HG03558 (cell line): ENCODE results near the gene HSH2D.
"Not testable (repeated sequence)": the region's sequence is repeated elsewhere in the genome, so short reads cannot be mapped to it uniquely, and the experiment has no call there.

ENCODE experiments used
- ATAC-seq: cut with Tn5 transposase; IDR thresholded peaks from one replicate; pipeline ENCODE4 v1.9.1; 2021; ENCODE audit warnings: moderate number of reproducible peaks; ENCODE audit not compliant: unreplicated experiment; ENCODE audit errors: extremely low read depth

HSH2D gene

DNA sequence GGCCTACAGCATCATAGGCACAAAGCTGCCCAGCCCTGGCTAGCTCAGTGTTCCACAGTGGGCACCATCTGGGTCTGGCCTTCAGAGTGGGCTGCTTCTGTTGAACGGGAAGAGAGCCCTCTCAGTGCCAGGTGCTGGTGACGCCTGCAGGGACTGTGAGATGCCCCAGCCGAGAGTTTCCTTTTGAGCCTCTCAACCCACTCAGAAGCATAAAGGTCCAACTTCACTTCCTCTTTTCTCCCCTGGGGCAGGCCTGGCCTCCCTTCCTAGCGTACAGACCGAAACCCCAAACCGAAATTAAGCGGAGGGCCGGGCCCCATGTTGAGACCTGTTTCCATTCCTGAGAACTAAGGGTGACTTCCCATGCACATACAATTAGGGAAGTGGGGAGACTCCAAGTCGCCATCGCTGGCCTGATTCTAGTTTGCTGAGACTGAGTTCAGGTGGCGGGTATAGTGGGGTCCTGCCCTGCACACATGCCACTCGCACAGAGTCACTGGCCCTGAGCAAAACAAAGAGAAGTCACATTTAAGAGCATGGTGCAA is 24.9 kb upstream of the HSH2D start:
- ATAC-seq = peak; percentile 52

DNA sequence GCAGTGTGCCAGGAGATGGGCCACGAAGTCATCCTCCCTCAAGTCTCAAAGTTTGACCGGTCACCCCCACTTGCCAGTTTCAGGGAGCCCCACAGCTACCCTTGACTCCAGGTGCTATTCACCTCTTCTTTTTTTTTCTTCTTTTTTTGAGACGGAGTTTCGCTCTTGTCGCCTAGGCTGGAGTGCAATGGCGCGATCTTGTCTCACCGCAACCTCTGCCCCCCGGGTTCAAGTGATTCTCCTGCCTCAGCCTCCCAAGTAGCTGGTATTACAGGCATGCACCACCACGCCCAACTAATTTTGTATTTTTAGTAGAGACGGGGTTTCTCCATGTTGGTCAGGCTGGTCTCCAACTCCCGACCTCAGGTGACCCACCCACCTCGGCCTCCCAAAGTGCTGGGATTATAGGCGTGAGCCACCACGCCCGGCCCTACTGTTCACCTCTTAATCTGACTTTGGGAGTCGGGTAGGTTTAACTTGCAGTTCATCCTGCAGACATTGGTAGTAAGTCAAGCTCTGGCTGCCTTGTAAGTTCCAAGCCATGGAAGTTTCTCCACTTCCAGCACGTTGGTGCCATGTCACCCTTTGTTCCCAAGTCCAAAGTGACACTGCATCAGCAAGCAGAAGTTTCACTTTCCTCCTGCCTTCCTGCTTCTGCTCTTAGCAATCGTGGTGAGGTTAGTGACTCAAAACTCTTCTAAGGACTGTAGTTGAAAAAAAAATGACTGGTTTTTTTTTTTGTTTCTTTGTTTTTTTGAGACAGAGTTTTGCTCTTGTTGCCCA is 24.2 kb upstream of the HSH2D start:
- ATAC-seq = not testable (repeated sequence)

DNA sequence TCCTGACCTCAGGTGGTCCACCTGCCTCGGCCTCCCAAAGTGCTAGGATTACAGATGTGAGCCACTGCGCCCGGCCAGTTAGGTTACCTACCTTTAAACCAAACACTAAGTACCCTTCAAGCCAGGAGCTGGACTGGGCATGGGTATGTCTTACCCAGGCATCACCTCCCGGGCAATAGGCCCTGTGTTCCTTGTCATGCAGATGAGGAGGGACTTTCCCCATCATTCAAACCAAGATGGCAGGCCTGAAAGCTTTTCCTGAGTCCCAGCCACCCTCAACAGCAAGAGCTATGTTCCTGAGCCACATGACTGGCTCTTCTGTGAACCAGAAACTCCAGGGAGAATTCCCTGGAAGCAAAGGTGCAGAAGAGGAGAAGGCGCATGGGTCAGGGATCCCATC is 22.3 kb upstream of the HSH2D start:
- ATAC-seq = no peak

DNA sequence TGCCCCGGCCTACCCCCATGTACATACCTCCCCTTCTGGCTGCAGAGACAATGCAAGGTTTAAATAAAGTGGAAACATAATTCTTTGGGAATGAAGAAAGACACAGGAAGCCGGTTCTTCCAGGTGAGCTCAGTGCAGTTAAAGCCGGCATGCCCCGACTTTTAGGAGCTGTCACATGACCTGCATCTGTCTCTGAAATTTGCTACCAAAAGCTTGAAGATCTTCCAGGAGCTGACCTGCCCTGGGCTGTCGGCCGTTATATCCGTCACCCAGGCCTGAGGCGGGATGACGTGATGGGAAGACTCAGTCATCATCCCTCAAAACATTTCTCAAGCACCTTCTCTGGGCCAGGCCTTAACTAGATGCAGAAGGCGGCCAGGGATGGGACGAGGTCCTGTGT is 21.5 kb upstream of the HSH2D start:
- ATAC-seq = no peak

DNA sequence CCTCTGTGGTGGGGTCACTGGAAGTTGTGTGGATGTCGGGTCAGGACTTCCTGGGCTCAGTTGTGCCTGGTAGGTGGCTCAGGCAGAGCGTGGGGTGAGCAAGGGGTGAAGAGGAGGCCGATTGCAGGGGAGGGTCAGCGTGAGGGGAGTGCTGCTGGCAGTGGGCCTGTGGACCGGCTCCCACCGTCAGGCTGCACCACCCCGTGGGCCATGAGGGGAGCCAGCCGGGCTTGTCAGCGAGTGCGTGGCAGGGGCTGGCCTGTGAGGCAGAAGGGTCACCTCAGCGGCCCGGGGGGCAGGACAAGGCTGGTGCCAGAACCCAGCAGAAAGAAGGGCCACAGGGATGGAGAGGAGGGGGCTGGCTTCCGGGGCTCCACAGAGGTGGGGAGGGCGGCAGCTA is 18.5 kb upstream of the HSH2D start:
- ATAC-seq = no peak

DNA sequence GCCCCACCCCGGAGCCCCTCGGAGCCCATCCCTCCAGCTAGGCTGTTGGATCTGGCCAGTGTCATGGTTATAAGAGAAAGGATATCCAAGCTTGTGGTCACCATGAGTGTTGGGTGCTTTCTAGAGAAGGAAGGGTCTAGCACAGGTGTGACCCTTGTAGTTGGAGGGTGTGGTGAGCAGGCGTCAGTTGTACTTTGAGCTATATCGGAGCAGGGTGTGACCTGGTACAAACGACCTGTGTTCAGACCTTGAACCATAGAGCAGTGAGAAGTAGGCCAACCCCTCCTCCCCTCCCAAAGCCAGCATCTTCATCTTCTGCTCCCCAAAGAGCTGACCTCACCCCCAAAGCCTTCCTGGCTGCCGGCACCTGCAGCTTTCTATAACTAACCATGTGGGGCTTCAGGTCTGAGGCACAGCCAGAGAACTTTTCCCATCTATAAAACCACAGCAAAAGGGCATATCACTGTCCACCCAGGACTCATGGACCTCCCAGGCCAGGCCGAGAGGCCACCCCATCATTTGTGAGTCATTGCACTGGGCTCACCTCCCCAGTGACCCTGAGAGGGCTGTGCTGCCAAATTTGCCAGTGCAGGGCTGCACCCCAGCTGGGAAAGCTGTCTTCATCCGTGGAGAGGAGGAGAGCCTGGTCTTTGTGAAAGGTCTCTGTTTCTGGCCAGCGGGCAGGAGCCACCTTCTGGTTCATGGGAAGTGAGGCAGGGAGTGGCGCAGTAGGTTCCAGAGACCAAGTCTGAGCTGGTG is 17.6 kb upstream of the HSH2D start:
- ATAC-seq = no peak

DNA sequence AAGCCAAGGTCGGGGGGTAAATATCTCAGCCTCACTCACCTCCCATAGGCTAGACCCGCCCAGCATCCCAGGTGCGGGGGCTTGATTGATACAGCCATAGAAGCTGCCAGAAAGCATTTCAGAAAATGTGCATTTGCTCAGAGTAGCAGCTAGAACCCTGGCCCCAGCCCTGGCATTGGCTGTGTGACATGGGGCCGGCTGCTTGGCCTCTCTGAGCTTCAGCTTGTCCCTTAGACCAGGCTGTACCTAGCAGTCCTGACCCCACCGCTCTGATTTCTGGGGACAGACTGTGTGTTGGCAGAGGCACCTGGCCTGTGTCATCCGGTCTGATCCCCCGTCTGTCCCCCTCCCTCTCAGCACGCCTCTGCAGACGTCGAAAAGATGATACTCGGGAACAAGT is 16.4 kb upstream of the HSH2D start:
- no peak for ATAC-seq

DNA sequence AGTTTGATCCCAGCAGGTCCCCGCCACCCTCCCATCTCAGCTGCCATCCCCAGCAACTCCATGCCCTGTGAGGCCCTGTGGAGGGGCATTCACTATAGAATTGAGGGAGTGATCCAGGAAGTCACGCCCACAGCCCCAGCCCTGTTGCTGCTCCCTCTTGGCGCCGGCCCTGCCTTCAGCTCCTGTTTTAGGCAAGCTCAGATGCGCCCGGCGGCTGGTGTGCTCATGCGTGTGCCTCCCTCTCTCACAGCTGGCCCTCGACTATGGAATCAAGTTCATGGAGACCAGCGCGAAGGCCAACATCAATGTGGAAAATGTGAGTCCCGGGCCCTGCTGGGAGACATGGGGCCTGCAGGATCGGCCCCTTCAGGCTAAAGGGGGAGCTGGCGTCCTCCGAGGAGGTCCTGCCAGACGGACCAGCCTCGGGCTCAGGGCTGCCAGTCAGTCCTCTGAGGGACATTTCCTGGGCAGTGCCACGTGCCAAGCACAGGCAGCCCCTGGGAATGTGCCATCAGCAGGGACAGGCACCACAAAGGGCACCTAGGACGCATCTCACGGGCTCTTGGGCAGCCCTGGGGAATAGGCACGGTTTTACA is 15.6 kb upstream of the HSH2D start:
- no peak for ATAC-seq

DNA sequence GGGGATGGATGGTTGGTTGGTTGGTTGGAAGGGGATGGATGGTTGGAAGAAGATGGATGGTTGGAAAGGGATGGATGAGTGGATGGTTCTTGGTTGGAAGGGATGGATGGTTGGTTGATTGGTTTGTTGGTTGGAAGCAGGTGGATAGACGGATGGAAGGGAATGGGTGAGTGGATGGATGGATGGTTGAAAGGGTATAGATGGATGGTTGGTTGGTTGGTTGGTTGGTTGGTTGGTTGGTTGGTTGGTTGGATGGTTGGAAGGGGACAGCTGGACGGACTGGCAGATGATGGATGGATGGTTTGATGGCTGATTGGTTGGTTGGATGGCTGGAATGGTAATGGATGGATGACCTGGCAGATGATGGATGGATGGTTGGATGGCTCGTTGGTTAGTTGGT is 11.8 kb upstream of the HSH2D start:
- ATAC-seq = no peak

DNA sequence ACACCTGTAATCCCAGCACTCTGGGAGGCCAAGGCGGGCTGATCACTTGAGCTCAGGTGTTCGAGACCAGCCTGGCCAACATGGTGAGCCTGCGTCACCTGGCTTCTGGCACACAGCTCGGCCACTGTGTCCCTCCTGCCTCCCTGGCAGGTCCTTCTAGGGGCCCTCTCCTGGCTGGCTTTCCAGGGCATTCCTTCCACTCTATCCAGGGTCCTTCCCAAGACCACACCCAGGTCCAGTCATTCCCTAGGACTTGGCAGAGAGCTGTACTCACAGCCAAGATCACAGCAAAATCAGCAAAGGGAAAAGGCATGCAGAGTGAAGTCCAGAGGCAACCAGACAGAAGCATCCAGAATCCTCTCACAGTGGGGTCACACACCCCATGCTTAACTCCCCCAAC is 9.7 kb upstream of the HSH2D start:
- no peak for ATAC-seq

DNA sequence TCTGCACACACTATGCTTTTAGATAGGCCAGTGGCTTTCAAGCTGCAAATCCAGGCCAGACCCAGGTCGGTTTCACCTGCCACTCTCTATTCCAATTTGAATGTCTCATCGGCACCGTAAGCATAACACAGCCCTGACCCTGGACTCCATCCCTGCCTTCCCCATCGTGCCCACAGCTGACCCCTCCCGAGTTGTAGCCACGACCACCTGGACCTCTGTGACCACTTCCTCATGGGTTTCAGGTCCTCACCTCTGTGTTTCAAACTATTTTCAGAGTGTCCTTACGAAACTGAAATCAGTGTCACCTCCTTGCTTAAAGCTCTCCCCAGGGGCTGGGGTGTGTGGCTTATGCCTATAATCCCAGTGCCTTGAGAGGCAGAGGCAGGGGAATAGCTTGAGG is 9.0 kb upstream of the HSH2D start:
- ATAC-seq = no peak

DNA sequence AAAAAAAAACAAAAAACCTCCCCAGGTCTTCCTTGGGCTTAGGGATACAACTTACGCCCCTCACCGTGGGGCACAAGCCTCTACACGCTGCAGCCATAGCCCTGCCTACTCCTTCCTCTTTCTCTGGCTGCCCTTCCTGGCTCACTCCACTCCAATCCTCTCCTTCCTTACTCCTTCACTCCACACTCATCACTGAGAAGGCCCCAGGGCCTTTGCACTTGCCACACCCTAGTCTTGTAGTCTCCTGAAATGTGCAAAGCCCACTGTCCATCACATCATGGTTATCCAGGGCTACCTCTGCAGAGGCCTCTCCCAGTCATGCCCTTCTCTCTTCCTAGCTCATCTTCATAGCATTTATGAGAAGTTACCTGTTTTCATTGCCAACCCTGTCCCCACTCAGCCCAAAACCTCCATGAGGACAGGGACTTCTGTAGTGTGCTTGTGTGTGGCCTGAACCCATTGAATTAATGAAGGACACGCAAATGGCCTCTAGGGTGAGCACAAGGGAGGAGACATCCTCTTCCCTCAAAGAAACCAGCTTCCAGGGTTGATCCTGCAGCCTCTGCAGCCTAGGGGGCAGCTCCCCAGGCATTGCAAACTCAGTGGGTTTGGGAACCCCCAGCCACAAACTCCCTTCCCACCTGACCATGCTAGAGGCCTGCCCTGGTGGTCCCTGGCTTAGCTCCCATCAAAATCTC is 7.9 kb upstream of the HSH2D start:
- no peak for ATAC-seq

DNA sequence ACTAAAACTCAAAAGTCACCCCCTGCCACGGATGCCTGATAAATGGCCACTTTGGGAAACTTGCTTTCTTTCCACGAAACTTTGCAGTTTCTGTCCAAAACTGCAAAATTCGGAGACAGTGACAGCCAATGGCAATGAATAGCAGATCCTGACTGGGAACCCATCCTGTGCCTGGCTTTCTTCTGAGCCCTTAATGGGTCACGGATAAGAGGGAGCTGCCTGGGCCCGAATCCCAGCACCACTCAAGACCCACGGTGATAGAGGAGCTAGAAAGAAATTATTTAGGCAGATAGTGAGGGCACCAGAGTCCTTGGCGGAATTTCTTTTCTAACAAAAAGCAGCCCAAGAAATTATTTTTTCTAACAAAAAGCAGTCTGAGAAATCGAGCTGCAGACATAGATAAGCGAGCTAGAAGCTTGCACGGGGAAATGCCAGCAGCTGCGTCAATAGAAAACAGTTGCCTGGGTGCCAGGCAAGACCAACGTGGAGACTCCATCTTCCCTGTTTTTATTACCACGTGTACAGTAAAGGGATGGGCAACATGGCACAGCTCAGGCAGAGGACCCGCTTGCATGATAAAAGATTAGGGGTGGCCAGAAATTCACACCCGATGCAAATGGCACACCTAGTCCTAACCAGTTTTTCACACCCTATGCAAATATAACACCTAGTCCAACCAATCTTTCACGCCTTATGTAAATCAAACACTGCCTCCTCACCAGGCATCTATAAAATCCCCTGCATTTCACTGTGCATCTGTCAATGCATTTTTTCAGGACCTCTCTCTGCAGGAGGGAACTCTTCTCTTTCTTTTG is 7.1 kb upstream of the HSH2D start:
- no peak for ATAC-seq

DNA sequence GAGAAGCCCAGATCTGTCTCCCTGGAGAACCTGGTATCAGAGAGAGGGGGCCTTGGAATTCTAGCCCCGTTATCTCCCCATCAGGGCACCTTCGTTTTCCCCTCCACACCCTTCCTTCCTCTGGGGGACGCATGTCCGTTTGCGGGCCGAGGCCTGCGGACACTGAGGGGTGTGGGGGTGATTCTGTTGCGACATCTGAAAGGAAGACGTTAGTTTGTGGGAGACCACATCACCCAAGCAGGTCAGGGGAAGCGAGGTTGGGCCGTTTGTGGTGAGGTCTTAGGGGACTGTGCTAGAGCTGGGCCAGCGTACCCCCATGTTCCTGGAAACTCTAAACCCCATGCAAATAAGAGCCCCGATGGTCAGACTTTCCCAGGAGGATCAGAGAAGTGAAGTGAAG is 3.7 kb upstream of the HSH2D start:
- no peak for ATAC-seq

DNA sequence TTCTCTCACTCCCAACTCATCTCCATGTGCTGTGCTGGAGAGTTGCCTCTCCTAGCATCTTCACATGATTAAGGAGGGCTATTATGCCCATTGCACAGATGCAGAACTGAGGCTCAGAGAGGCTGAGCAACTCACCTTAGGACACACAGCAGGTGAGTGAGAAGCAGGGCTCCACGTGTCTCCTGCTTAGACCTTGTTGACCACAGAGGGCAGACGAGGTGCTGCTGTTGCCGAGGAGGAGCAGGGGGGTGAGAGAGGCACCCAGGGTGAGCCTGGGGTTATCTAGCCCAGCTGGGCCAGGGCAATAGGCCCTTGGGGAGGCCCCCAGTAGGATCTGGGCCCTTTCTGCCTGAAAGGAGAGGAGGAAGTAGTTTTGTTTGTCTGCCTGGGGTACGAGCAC is 2.4 kb upstream of the HSH2D start:
- no peak for ATAC-seq

DNA sequence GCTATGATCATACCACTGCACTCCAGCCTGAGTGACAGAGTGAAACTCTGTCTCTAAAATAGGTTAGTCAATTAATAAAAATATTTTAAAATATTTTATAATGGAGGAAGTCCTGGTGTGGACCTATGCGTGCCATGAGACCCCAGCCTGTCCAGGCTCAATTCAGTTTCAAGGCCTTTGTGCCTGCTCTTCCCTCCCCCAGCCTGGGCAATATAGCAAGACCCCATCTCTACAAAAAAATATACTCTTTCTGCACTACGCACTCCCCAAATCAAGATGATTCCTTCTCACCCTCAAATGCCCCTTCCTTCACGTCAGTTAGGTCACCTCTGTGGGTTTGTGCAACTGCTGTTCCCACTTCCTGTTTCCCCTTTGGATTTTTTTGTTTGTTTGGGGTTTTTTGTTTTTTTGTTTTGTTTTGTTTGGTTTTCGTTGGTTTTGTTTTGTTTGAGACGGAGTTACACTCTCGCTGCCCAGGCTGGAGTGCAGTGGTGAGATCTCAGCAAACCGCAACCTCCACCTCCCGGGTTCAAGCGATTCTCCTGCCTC is 1.4 kb upstream of the HSH2D start:
- no peak for ATAC-seq

DNA sequence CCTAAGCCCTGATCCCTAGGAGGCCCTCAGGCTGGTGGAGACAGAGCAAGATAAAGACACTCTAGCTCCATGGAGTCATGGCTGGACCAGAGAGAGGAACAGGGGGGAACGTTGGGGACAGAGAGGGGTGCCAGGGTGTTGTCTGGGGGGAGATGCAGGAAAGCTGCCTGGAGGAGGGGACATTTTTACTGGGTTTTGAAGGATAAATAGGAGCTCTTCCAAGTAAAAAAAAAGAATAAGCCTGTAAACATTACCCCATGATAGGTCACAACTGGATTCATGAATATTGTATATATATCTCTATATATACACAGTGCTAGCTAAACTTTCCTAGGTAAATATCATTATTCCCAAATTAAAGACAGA is 714 bp downstream of the HSH2D start:
- ATAC-seq = no peak

DNA sequence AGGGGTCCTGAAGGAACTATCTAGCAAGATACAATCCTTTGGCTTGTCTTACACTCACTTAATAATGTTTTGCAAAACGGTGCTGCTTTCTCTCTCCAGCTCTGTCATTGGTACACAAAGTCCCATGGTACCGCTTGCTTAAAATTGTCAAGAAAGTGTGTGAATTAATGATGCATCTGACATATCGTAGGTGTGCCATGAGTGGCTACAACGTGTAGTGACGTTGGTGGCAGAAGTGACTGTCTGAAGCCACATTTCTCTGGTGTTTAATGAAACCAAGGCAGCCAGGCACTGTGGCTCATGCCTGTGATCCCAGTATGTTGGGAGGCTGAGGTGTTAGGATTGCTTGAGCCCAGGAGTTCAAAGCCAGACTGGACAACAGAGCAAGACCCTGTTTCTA is 2.6 kb downstream of the HSH2D start:
- ATAC-seq = no peak

DNA sequence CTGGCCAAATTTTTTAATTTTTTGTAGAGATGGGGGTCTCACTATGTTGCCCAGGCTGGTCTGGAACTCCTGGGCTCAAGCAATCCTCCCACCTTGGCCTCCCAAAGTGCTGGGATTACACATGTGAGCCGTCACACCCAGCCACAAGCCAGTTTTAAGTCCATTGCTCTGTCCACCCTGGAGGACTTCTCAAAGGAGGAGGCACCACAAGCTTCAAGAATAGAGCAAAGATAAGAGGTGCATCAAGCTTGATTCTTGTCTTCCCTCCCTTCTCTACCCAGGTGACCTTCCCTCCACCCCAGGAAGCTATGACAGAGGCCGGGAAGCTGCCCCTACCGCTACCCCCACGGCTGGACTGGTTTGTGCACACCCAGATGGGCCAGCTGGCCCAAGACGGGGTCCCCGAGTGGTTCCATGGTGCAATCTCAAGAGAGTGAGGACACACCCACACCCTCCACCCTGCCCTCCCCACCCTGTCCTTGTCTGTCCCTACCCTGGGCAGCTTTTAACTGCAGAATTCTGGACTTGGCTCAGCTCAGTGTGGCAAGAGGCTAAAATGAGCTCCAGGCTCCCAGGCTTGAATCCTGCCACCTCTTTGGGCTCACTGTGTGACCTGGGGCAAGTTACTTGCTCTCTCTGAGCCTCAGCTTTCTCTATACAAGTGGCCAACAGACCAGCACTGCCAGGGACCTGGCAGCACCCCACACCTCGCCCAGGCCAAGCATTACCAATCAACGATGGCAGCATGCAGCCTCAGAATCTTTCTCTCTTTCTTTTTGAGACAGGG is 5.2 kb downstream of the HSH2D start:
- no peak for ATAC-seq
